Colonic mucosa (tissue), 4 donors: ENCODE results near the gene RCBTB1. TPM values are rescaled to one million over a fixed set of nuclear protein-coding genes. Genes with fewer than 3 reads are reported as not detected.
"Not testable (repeated sequence)": the region's sequence is repeated elsewhere in the genome, so short reads cannot be mapped to it uniquely, and the experiment has no call there.

Source experiments
- DNase-seq: peaks from one replicate; pipeline ENCODE4 v3.0.0-alpha.2; 2020
- H3K27ac ChIP-seq: fragments of 200-600 bp; one replicate; pipeline ENCODE4 v1.8.0; 2021
- H3K27me3 ChIP-seq: fragments of 200-600 bp; one replicate; pipeline ENCODE4 v1.8.0; 2021
- H3K36me3 ChIP-seq: fragments of 200-600 bp; one replicate; pipeline ENCODE4 v1.8.0; 2021
- H3K4me1 ChIP-seq: fragments of 200-600 bp; one replicate; pipeline ENCODE4 v1.8.0; 2021; ENCODE audit warnings: mild to moderate bottlenecking
- H3K4me3 ChIP-seq: fragments of 200-600 bp; one replicate; pipeline ENCODE4 v1.8.0; 2021
- H3K9ac ChIP-seq, 2 donors: one replicate each; pipeline ENCODE4 v1.7.0; 2013; ENCODE audit warnings: control low read depth in 2 of 2, low read depth in 2 of 2, low read length in 2 of 2
- H3K9me3 ChIP-seq: fragments of 200-600 bp; one replicate; pipeline ENCODE4 v1.8.0; 2021
- intact Hi-C: fragments of 100-400 bp; cut with DNase I; formaldehyde crosslinking; loops from one replicate; pipeline ENCODE4 v1.14.1; 2022
- total RNA-seq, 2 donors: library from RNA; stranded (reverse); fragmentation: NEBNext Ultra II Directional in 1 of 2; extraction: Animal tissue kit (Norgen Biotek cat#: 25700) in 1 of 2; gene quantifications; one replicate each; pipeline ENCODE4 v1.2.1, GENCODE V29; 2021
- TF ChIP-seq, protein P1 (sequence below): fragments of 200-600 bp; IDR thresholded peaks from one replicate; pipeline ENCODE4 v1.8.0; 2022; ENCODE audit warnings: antibody characterized with exemption, mild to moderate bottlenecking
- donor health status: healthy.
- donor health status: DM: no; HTN: no; CAD: no.
- donor health status: DM: no; HTN: no; CAD: no.

RCBTB1 gene
- total RNA-seq, 2 donors from 2014 or later = 6.2 to 7.5 TPM

DNA sequence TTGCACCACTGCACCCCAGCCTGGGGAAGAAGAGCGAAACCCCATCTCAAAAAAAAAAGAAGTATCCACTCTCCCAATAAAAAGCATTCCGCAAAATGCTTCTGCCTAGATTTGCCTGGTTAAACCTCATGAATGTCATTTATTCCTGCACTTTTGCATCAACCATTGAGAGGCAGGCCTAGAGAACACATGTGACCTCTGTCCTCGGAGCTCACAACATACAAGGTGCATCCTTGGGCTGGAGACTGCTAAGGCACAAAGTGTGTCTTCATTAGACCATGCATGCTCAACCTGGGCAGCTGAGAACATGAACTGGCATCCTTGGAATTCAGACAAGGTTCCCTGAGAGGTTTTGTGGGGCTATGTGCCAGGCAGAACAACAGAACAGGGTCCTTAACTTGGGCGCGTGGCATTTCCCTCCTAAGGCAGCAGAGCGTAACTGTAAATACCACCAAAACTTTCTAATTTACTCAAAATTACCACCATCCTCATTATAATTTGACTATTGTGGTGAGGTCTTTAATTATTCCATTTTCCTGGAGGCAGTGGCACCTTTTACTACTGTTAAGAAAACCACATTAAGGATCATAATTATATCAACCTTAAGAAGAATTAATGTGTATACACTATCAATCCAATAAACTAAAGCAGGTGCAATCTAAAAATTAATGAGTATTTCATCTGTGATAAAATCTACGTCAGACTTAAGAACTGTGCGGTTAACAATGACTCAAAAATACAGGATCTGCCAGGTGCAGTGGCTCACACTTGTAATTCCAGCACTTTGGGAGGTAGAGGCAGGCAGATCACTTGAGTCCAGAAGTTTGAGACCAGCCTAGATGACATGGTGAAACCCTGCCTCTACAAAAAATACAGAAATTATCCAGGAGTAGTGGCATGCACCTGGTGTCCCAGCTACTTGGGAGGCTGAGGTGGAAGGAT is 13.8 kb downstream of the RCBTB1 start:
- Histone ChIP-seq H3K36me3 (no peaks in the 10 kb centered on the region), H3K4me3 (no peak overlapping the region), H3K9ac (no peak overlapping the region), H3K27me3 (no peaks in the 10 kb centered on the region), H3K27ac (no peak overlapping the region), H3K9me3 (no peaks in the 10 kb centered on the region), H3K4me1 (no peaks in the 10 kb centered on the region)
- intact Hi-C loops = no loop called here
- TF ChIP-seq, protein P1, sequence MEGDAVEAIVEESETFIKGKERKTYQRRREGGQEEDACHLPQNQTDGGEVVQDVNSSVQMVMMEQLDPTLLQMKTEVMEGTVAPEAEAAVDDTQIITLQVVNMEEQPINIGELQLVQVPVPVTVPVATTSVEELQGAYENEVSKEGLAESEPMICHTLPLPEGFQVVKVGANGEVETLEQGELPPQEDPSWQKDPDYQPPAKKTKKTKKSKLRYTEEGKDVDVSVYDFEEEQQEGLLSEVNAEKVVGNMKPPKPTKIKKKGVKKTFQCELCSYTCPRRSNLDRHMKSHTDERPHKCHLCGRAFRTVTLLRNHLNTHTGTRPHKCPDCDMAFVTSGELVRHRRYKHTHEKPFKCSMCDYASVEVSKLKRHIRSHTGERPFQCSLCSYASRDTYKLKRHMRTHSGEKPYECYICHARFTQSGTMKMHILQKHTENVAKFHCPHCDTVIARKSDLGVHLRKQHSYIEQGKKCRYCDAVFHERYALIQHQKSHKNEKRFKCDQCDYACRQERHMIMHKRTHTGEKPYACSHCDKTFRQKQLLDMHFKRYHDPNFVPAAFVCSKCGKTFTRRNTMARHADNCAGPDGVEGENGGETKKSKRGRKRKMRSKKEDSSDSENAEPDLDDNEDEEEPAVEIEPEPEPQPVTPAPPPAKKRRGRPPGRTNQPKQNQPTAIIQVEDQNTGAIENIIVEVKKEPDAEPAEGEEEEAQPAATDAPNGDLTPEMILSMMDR = no peak
- DNase-seq = no peak

- no peak for DNase-seq
- intact Hi-C loops = no loop called here
- no peaks in the 10 kb centered on the region for H3K4me1 ChIP-seq
- no peaks in the 10 kb centered on the region for H3K9me3 ChIP-seq
- no peak overlapping the region for H3K4me3 ChIP-seq
- no peak overlapping the region for H3K9ac ChIP-seq
- no peaks in the 10 kb centered on the region for H3K27me3 ChIP-seq
- no peaks in the 10 kb centered on the region for H3K36me3 ChIP-seq
- no peak overlapping the region for H3K27ac ChIP-seq
- TF ChIP-seq, protein P1 = no peak
Measured at GRCh38 chr13:49569993-49570689, 15.2 kb downstream of the RCBTB1 start.

GRCh38 chr13:49567491-49567890 is 17.9 kb downstream of the RCBTB1 start:
- H3K4me3 ChIP-seq = no peak overlapping the region
- no peak overlapping the region for H3K27ac ChIP-seq
- H3K9ac ChIP-seq = no peak overlapping the region
- intact Hi-C loops = no loop called here
- H3K9me3 ChIP-seq = no peaks in the 10 kb centered on the region
- no peak for DNase-seq
- no peaks in the 10 kb centered on the region for H3K36me3 ChIP-seq
- TF ChIP-seq, protein P1 = no peak
- H3K27me3 ChIP-seq = no peaks in the 10 kb centered on the region
- H3K4me1 ChIP-seq = no peaks in the 10 kb centered on the region

DNA sequence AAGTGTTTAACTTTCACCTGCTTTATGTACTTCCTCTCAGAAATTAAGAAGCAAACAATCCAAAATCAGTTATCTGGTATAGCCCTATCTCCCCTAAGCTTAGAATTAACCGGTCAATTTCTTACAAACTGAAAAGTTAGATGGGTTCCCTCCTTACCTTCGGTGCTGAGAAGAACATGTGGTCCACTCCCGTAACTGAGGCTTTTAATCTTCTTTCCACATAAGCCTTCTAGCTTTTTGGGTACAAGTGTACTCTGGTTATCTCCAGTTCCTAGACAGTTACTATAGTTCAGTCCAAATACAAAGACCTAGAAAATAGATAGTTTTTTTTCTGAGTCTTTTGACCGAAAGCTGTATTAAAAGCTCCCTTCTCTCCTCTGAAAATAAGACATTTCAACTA is 18.9 kb downstream of the RCBTB1 start:
- TF ChIP-seq, protein P1 = no peak
- no peaks in the 10 kb centered on the region for H3K27me3 ChIP-seq
- H3K27ac ChIP-seq = no peak overlapping the region
- DNase-seq = no peak
- no peaks in the 10 kb centered on the region for H3K9me3 ChIP-seq
- intact Hi-C loops = no loop called here
- H3K4me1 ChIP-seq = no peaks in the 10 kb centered on the region
- no peak overlapping the region for H3K4me3 ChIP-seq
- no peak overlapping the region for H3K9ac ChIP-seq
- H3K36me3 ChIP-seq = no peaks in the 10 kb centered on the region

DNA sequence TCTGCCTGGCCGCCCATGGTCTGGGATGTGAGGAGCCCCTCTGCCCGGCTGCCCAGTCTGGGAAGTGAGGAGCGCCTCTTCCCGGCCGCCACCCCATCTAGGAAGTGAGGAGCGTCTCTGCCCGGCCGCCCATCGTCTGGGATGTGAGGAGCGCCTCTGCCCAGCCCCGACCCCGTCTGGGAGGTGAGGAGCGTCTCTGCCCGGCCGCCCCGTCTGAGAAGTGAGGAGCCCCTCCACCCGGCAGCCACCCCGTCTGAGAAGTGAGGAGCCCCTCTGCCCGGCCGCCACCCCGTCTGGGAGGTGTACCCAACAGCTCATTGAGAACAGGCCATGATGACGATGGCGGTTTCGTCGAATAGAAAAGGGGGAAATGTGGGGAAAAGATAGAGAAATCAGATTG is 19.9 kb downstream of the RCBTB1 start:
- H3K4me1 ChIP-seq, H3K27ac ChIP-seq, intact Hi-C loops, H3K9ac ChIP-seq, H3K4me3 ChIP-seq, H3K9me3 ChIP-seq, H3K27me3 ChIP-seq, H3K36me3 ChIP-seq, DNase-seq: not testable (repeated sequence)

DNA sequence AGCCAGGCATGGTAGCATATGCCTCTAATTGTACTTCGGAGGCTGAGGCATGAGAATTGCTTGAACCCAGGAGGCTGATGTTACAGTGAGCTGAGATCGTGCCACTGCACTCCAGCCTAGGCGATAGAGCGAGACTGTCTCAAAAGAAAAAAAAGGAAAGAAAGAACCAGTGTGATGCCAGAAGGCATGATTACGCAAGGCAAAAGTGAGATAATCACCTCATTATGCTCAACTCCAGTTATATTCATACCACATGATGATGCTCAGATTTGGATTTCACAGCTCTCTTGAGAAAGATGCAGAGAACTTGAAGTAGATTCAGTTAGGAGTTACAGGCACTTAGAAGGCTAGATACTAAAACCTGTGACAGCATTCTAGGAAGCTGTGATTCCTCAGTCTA is 21.8 kb downstream of the RCBTB1 start:
- Histone ChIP-seq H3K4me1 (no peaks in the 10 kb centered on the region), H3K9ac (no peak overlapping the region), H3K4me3 (no peak overlapping the region), H3K27ac (no peak overlapping the region), H3K27me3 (no peaks in the 10 kb centered on the region), H3K9me3 (no peaks in the 10 kb centered on the region), H3K36me3 (no peaks in the 10 kb centered on the region)
- intact Hi-C loops = no loop called here
- DNase-seq = no peak
- TF ChIP-seq, protein P1 = no peak
